Endometrial microvascular endothelial cells (primary cell): ENCODE measurements around the gene TMEM121. TPM values are rescaled to one million over a fixed set of nuclear protein-coding genes. Genes with fewer than 3 reads are reported as not detected.
"Not testable (repeated sequence)": the region's sequence is repeated elsewhere in the genome, so short reads cannot be mapped to it uniquely, and the experiment has no call there.

Experiments
- in situ Hi-C: cut with HindIII; loops from 2 replicates; pipeline ENCODE4 v1.10.0; 2017; ENCODE audit warnings: low sequenced_read_pairs, low pct_unique_long_range_greater_than_20kb; ENCODE audit errors: inconsistent ontology term
- total RNA-seq: library from RNA; depleted of rRNA; stranded (reverse); fragments of >200 nt; gene quantifications from one replicate; pipeline ENCODE4 v1.2.3, GENCODE V29; 2015; ENCODE audit errors: inconsistent ontology term

Gene TMEM121
- total RNA-seq, 1 donor from 2014 or later = 2.9 TPM

DNA sequence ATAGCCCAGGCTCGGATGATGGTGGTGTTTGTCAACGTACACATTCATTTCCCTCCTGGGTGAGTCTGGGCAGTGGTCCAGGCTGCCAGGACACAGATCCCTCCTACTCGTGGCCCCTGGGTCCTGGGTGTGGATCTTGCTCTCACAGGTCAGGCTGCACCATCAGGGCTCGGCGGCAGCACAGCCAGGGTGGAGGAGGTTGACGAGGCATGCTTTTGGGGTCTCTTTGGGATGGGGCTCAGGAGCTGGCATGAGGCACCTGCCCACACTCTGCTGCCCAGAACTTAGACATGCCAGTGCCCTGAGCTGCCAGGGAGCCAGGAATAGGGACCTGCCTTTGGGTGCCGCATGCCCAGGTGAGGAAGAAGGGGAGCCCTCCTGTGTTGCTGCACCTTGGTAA lies 9.7 kb downstream of the TMEM121 start:
- in situ Hi-C loops = no loop called here

DNA sequence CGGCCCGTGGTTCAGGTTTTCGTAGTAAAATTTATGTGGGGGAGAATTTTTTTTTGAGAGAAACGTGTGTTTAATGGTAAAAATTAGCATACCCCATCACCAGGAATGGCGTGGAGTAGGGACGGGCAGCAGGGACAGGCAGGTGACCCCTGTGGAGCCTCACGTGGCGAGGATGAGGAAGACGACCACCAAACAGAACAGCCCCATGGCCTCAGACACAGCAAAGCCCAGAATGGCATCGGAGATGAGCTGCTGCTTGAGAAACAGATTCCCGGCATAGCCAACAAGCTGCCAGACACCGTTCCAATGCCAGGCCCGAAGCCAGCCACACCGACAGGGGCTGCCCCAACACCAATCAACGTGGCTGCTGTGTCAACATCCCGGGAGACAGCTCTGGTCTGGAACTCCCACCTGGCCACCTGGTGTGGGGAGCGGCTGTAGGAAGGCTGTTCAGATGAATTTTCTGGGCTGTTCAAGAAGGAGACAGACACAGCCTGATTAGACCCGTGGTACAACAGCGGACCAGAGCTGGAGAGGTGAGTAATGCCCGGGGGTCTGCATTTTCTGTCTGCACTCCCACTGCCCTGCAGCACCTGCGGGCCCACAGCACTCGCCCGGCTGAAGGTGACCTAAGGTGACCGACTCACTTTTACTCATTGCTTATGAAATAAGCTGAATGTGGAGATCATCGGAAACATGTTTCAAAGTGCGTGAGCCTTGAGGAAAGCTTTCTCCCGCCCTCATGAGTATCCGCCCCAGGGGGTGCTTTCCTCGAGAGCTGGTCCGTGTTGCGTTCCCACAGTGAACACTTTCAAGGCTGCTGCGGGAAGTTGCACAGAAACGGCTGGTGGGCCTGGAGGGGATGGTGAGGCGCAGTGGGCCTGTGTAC lies 10.6 kb downstream of the TMEM121 start:
- in situ Hi-C loops = no loop called here

DNA sequence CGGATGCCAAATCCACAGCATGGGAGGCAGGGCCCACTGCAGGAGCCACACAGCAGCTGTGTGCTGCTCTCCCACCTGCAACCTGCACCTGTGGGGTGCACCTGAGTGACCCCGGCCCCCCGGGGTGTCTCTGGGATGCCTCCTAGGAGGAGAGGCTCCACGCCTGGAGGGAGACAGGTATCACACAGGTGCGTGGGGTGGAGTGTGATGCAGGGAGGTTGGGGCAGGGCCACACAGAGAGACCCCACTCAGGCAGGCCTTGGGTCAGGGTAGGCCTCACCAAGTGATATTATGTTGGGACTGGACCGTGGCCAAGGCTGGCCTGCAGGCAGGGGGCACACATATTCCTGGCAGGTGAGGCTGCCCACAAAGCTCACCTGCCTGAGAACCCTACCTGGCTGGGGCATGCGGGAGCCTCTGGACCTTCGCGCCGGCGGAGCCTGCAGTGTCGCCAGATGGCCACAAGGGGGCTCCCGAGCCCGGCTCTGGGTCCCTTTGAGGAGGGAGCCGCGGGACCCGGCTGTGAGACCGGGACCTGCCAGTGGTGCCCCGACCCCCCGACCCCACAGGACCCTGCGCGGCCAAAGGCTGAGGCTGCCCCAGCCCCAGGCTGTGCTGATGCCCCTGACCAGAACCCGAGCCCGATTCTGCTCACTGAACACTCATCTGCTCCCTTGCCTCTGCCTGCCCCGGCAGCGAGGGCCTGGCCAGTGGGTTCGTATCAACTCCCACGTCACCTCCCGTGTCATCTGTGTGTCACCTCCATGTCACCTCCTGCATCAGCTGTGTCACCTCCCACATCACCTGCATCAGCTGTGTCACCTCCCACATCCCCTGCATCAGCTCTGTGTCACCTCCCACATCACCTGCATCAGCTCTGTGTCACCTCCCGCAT lies 11.4 kb downstream of the TMEM121 start:
- in situ Hi-C loops = no loop called here

DNA sequence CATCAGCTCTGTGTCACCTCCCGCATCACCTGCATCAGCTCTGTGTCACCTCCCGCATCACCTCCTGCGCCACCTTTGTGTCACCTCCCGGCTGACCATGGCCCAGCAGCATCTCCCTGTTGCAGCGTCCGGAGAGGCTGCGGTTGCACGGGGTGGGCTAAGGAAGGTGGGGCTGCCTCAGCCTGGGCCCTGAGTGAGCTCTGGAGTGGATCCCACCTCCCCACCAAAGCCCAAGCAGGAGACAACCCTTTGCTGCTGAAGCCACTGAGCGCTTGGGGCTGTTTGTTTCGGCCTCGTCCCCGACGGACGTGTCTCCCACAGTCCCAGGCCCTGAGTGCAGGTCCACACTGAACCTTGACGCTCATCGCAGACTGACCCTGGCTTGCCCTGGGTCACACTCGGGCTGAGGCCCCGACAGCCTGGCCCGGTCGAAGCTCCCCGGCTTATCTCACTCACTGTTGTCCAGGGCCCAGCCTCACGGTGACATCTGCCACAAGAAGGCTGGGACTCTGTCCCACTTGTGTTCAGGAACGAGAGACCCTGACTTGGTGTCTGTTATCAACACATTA lies 12.2 kb downstream of the TMEM121 start:
- in situ Hi-C loops = no loop called here

DNA sequence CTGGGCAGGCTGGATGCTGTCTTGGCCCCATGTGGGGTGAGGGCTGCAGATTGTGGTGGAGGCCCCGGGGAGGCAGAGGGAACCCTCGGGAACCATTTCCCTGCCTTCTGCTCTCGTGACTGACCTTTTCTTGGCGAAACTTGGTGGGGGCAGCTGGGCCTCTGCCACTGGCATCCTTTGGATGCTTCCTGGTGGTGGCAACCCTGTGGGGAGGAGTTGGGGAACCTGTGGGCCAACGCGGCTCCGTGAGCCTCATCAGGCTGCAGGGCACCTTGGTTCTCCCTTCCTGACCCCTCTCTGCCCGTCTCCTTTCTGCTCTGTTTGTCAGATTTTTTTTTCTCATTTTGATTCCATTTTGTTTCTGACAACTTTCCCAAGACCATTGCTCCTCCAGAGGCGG lies 14.4 kb downstream of the TMEM121 start:
- in situ Hi-C loops = no loop called here

DNA sequence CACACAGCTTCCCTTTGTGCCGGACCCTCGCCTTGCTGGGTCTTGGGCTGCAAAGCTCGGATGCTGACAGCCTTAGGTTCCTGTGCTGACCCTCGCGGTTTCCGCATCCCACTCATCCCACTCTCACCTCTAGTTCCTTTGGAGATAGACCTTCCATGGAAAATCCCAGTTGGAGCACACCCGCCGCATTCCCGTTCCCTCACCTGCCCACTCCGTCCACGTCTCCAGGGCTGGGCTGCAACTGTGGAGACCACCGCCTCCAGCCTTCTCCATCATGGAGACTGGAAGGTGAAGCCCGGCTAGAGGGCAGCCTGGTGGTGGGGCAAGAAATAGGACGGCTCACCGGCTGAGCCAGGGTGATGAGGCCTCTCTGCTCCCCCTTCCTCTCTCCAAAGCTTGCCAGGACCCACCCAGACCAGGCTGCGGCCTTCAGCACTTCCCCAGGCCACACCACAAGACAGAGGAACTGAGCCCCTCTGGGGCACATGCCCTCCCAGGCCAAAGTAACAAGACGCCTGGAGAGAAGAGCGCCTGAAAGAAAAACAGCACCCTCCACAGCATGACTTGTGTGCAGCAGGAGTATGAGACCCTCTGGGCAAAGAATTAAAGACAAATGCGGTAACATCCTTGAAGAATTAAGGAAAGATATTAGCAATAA lies 15.0 kb downstream of the TMEM121 start:
- in situ Hi-C loops = no loop called here

DNA sequence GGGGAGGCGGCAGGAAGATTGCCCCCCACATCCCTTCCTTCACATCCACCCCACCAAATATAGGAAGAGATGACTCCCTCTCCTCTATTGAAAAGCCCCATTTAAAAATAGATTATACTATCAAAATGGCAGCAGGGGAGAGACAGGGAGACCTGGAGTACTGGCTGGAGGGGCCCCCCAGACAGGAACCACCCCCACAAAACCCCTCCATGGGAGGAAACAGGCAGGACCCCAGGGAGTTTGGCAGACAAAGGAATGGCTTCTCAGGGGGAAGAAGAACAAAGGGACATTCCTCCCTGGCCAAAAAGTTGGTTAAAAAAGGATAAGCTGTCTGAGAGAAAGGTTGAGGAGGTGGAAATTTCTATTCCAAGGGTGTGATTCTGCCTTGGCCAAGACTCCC lies 19.3 kb downstream of the TMEM121 start:
- in situ Hi-C loops = not testable (repeated sequence)

DNA sequence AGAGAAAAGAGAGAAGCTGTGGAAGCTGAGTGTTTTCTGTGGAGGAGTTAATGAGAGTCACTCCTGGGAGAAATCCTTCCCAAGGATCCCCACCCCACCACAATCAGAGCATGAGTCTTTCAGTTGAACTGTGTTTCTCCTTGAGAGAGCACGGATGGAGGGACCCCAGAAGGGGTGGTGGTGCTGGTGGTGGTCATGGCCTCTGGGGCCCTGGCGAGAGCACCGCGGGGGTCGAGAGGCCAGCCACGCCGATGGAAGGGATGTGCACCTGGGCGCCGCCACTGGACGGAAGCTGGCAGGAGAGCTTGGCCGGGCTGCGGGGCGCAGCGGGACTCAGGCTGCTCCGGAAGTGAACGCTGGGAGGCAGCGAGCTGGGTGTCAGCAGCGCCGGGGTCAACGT lies 20.0 kb downstream of the TMEM121 start:
- in situ Hi-C loops = not testable (repeated sequence)

DNA sequence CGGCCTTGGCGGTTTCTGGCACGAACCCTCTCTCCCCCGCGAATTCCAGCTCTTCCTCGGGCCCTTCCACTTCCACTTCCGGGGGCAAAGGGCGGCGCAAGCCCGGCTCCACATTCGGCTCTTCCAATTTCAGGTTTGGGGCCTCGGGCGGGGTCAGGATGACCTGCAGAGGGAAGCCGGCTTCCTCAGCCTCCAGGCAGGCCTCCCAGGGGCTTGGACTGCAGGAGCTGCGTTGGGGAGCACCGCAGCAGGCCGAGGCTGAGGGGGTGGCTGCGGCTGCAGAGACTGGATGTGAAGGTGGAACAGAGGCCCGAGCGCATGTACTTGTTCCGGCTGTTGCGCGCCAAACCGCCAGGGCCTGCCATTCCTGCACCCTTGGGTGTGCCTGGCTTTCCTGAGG lies 20.7 kb downstream of the TMEM121 start:
- in situ Hi-C loops = not testable (repeated sequence)

DNA sequence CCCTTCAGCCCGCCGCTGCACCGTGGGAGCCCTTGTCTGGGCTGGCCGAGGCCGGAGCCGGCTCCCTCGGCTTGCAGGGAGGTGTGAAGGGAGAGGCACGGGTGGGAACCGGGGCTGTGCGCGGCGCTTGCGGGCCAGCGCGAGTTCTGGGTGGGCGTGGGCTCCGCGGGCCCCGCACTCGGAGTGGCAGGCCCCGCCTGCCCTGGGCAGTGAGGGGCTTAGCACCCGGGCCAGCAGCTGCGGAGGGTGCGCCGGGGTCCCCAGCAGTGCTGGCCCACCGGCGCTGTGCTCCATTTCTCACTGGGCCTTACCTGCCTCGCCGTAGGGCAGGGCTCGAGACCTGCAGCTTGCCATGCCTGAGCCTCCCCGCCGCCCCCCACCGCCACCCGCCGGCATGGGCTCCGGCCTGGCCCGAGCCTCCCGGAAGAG lies 21.4 kb downstream of the TMEM121 start:
- in situ Hi-C loops = no loop called here

DNA sequence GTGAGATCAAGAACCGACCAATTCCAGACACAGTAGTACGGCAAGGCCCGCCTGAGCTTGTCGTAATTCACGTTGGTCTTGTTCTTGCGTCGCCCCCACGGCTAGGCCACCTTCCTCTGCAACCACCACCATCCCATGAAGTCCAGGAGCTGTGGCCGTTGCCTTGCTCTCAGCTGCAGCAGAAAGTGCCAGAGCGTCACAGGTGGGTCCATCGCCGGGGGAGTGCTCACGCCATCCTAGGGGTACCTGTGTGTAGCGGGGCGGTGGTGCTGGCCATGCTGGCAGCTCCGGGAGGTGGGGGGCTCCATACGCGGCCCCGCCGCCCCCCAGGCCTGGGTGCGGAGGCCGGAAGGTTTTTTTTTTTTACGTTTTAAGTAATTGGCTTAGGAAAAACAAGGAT lies 23.1 kb downstream of the TMEM121 start:
- in situ Hi-C loops = no loop called here

DNA sequence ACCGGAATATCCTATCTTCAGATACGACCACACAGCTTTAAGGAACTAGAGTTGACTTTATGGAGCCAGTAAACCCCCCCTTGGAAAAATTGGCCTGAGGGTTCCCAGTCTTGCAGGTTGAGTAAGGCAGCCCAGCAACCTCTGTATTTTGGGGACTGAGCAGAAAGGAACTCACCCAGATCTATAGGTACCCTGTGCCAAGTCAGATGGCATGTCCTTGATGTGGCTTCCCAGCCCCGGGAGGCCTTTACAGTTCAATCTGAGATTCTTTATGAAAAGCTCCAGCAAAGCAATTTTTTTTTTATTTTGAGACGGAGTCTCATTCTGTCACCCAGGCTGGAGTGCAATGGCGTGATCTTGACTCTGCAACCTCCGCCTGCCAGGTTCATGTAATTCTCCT lies 27.6 kb downstream of the TMEM121 start:
- in situ Hi-C loops = no loop called here

DNA sequence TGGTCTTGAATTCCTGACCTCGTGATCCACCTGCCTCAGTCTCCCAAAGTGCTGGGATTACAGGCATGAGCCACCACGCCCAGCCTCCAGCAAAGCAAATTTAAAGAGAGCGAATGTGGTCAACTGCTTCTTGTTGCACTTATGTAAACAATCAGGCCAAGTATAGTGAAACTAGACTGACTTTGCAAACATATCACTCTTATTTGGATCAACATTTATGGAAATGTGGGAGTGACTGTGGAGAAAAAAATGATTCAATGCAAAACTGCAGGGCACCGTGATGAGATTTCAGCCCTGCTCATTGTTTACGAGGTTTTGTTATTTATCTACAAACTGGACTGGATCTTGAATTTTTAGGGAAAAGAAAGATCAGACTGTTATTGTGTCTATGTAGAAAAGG lies 28.1 kb downstream of the TMEM121 start:
- in situ Hi-C loops = no loop called here

DNA sequence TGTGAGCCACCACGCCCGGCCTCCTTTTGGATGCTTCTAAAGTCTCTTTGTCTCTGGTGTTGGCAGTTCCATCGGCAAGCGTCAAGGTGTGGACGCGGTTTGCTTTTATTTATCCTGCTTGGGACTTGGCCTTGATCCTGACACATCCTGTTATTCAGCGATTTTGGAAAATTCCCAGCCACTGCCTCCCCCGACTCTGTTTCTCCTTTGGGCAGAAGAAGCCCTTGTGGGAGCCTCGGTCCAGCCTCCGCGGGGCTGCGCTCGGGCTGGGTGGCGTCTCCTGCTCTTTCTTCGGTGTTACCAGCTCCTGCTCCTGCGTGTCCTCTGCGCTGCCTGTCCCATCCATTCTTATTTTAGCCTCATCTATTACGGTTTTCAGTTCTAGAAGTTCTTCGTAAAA lies 31.3 kb downstream of the TMEM121 start:
- in situ Hi-C loops = not testable (repeated sequence)

DNA sequence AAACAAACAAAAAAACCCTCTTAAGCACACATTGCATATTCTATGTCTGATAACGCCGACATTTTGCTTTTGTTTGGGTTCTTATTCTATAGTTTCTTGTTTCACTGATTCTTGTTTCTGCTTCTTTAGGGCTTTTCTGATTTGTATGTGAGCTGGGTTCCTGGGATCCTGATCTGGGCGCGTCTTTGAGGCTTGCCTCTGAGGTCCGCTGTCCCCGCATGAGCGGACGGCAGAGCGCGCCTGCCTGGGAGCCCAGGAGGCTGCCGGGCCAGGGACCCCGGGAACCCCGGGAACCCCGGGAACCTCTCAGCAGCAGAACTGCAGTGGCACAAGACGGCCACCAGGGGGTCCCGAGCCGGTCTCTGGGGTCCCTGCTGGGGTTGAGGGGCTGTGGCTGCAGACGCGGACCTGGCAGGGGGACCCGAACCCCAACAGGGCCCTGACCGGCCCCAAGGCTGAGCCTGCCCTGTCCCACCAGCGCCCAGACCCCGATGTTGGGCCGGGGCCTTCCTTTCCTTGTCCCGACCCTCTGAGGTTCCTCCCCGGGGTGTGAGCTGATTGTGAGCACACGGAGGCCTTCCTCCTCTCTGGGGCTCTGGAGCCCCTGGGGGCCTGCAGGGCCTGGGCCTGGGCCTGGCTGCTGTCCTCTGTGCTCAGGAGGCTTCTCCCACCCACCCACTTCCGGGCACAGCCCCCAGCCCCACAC lies 32.2 kb downstream of the TMEM121 start:
- in situ Hi-C loops = not testable (repeated sequence)

DNA sequence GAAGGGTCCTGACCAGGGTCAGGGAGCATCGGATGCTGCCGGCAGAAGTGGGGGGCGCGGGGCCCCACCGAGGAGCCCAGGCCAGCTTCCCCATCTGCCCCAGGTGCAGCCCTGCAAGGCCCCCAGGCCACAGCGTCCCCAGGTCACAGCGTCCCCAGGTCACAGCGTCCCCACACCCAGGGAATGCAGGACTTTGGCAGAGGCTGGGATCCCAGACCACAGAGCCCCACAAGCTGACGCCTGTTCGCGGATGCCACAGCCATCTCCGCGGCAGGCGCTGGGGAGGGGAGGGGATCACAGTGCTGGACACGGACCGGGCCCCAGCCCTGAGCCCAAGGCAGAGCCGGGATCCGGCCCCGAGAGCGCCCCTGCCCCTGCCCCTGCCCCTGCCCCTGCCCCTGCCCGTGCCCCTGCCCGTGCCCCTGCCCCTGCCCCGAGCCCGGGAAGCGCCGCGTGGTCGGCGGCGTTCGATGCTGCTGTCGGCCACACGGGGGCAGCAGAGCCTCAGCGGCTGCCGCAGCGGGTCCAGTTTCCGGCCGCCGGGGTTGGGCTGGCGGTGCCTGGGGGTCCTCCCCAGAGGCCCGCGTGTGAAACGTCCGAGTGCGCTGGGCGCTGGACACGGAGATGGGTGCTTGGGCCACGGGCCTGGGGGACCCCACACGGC lies 33.1 kb downstream of the TMEM121 start:
- in situ Hi-C loops = not testable (repeated sequence)

DNA sequence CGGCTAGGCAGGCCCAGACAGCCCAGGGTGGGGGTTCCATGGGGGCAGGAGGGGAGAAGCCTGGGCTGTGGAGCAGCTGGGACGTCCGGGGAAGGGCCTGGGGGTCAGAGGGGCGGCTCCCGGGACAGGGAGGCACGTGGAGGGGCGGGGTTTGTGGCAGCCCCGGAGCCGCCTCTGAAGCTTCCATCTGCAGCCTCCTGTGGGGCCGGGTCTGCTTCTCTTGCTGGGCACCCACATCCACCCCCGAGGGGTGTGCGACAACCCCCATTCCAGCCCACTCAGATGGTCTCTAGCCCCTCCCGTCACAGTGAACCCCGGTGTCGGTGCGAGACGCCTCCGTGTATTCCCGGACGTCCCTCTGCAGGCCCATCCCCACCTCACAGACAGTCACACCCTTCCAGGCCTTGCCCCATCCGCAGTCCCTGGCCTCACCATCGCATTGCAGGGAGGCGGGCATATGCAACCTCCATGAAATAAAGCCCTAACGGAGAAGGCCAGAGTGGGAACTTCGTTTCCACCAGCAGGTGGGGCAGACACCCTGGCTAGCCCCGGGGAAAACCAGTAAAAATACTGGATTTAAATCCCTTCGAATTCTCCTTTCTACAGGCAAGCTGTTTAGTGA lies 33.8 kb downstream of the TMEM121 start:
- in situ Hi-C loops = not testable (repeated sequence)

DNA sequence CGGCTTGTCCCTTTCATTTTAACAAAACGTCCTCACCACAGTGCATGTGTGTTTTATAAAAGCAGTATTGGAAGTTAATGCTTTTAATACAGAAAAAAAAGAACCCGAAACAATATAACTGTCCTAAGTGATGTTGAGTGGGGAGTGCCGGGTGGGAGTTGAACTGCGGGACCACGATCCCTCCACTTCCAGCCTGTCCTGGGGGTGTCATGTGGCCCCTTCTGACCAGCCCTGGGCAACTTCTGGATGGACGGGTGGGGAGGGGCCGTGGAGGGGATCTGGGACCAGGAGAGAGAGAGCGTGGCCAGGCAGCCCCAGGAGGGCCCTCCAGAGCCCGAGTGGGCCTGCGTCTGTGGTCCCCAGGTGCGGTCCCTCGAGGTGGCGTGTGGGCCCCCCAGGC lies 35.0 kb downstream of the TMEM121 start:
- in situ Hi-C loops = not testable (repeated sequence)
